Retinal pigment epithelial cell (primary cell): ENCODE results near the gene MLKL.
"Not testable (repeated sequence)": the region's sequence is repeated elsewhere in the genome, so short reads cannot be mapped to it uniquely, and the experiment has no call there.

Source experiments
- DNase-seq: peaks from one replicate; pipeline ENCODE4 v3.0.0-alpha.2; 2010; ENCODE audit warnings: low read depth
- H3K4me3 ChIP-seq: 2 replicates; pipeline ENCODE4 v1.5.1; 2011; ENCODE audit warnings: mild to moderate bottlenecking, low read length, control low read depth, moderate library complexity
- TF ChIP-seq, protein P1 (sequence below): conservative IDR thresholded peaks from 2 replicates; pipeline ENCODE4 v1.5.1; 2011; ENCODE audit warnings: low read depth, low read length, control low read depth, inconsistent platforms

Gene MLKL

DNA sequence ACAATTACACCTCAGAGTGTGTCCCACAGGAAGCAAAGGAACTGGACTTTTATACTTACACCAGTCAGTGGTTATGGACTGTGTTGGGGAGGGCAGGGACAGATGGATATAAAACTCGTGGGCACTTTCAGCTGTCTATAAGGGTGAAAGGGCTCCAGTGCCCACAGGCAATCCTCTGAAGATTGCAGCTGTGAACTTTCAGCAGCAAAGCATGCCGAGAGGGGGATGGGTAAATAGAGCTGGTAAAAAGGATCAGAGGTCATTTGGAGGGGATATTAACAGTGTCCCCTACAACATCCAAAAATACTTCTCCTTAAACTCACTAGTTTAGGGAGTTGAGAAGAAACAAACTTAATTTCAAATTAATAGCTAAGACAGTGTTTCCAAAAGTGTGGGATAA lies 20.7 kb downstream of the MLKL start:
- DNase-seq, result no peak
- H3K4me3 ChIP-seq, result no peak overlapping the region
- TF ChIP-seq, protein P1, sequence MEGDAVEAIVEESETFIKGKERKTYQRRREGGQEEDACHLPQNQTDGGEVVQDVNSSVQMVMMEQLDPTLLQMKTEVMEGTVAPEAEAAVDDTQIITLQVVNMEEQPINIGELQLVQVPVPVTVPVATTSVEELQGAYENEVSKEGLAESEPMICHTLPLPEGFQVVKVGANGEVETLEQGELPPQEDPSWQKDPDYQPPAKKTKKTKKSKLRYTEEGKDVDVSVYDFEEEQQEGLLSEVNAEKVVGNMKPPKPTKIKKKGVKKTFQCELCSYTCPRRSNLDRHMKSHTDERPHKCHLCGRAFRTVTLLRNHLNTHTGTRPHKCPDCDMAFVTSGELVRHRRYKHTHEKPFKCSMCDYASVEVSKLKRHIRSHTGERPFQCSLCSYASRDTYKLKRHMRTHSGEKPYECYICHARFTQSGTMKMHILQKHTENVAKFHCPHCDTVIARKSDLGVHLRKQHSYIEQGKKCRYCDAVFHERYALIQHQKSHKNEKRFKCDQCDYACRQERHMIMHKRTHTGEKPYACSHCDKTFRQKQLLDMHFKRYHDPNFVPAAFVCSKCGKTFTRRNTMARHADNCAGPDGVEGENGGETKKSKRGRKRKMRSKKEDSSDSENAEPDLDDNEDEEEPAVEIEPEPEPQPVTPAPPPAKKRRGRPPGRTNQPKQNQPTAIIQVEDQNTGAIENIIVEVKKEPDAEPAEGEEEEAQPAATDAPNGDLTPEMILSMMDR, result no peak

GRCh38 chr16:74677868-74678267 lies 22.8 kb downstream of the MLKL start:
- no peak overlapping the region for H3K4me3 ChIP-seq
- TF ChIP-seq, protein P1, result no peak
- DNase-seq, result no peak

GRCh38 chr16:74673876-74674275 lies 26.8 kb downstream of the MLKL start:
- no peak overlapping the region for H3K4me3 ChIP-seq
- TF ChIP-seq, protein P1, result no peak
- DNase-seq, result no peak

- DNase-seq, H3K4me3 ChIP-seq: not testable (repeated sequence)
These were observed 31.8 kb downstream of the MLKL start for GRCh38 chr16:74668877-74669276.

DNA sequence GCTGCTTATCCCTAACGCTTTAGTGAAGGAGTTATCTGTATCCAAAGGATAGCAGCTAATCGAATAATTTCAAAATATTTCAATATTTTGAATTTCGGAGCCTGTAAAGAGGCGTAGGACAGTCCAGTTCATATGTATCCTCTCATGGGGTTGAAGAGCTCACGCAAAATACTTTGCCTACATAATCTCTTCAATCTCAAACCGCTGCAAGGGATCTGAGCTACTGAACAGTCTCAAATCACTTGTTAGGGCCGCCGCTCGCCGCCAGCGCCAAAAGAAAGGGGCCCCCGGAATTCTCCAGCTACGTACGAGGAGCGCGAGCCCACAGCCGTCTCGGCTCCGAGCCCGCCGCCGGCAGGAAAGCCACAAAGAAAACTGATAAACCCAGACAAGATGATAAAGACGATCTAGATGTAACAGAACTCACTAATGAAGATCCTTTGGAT lies 33.4 kb downstream of the MLKL start:
- no peak for DNase-seq
- H3K4me3 ChIP-seq, result peak overlapping the region; percentile 85
- TF ChIP-seq, protein P1, result no peak

DNA sequence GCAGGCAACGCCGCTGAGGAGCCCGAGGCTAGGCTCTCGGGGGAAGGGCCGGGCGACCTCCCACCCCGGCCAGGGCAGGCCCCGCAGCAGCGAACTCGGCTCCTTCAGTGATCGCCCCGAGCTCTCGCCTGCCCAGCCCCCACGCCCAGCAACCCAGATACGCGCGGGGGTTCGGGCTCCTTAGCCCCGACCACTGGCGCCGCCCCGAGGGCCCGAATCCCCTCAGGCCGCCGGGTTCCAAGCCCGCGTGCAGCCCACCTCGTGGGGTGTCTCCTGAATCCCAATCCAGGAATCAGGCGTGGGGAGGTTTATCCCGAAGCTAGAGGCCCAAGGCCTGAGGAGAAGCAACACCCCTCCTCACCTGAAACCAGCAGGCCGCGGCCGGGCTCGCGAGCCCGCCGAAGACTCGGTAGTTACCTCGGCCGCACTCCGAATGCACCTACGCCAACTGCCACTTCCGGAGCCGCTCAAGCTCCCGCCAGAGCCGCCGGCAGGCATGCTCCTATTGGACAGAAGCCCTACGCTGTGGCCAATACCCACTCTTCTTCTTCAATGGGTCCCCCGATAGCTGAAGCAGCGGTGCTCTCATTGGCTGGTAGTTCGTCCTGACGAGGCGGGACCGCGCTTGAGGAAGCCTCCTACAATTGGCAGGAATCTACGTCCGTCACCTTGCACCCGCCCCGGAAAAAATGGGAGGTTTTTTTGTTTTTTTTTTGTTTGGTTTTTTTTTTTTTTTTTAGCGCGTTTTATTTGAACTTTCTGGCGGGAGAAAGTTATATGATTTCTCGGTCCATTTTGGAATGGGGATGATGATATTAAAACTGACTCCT lies 34.0 kb downstream of the MLKL start, which contains the start of gene RFWD3:
TSS of gene RFWD3 (minus strand) at position 453 of the 830 bp plus-strand sequence. CDS start 5,428 bp downstream, outside the sequence.
- peak within 1 kb of the TSS; percentile 91 for H3K4me3 ChIP-seq
- TF ChIP-seq, protein P1, result no peak
- peak; percentile 96 for DNase-seq

GRCh38 chr16:74666010-74666421 lies 34.6 kb downstream of the MLKL start:
- DNase-seq, result no peak
- peak overlapping the region; percentile 91 for H3K4me3 ChIP-seq
- TF ChIP-seq, protein P1, result no peak
